ENCODE data around the gene TANGO6.

GRCh38 chr16:69064124-69064763 lies 220.9 kb downstream of the TANGO6 start:
- TF ChIP-seq POLR2A (IDR thresholded peaks at IDR 0.05) (no peak), CTCF (IDR thresholded peaks at IDR 0.05) (no peak)

Data from body of pancreas (tissue), 4 donors.